WTC11 (cell line): ENCODE measurements around the gene FNDC7. TPM values are rescaled to one million over a fixed set of nuclear protein-coding genes. Genes with fewer than 3 reads are reported as not detected.

Source experiments
- ATAC-seq: fragments of 200-7000 bp; cut with Tn5 transposase; 2 replicates; pipeline ENCODE4 v1.10.0; 2021; ENCODE audit warnings: mild to moderate bottlenecking, moderate library complexity
- CTCF ChIA-PET: fragments of 300-600 bp; sonication (Branson Sonifier 250); formaldehyde crosslinking; loops from one replicate; lab custom pipeline; 2021; ENCODE audit warnings: antibody characterized with exemption; lab: Charles Lee
- POLR2A ChIA-PET: fragments of 350-600 bp; sonication (Branson Sonifier 250); formaldehyde crosslinking; loops from one replicate; lab custom pipeline; 2021; ENCODE audit warnings: antibody characterized with exemption; lab: Charles Lee
- DNase-seq: peaks from one replicate; pipeline ENCODE4 v3.0.0; 2021; ENCODE audit warnings: low spot score
- H3K27ac Mint-ChIP-seq: 2 replicates; pipeline ENCODE4 v1.8.0; 2021; ENCODE audit warnings: mixed read lengths
- H3K27me3 Mint-ChIP-seq: 2 replicates; pipeline ENCODE4 v1.8.0; 2021; ENCODE audit warnings: low read depth, mild to moderate bottlenecking, moderate library complexity, mixed read lengths
- H3K36me3 Mint-ChIP-seq: 2 replicates; pipeline ENCODE4 v1.8.0; 2021; ENCODE audit warnings: mixed read lengths
- H3K4me1 Mint-ChIP-seq: 2 replicates; pipeline ENCODE4 v1.8.0; 2022; ENCODE audit warnings: mixed read lengths
- H3K4me3 Mint-ChIP-seq: 2 replicates; pipeline ENCODE4 v1.8.0; 2021; ENCODE audit warnings: mild to moderate bottlenecking, moderate library complexity, mixed read lengths
- H3K9me3 Mint-ChIP-seq: 2 replicates; pipeline ENCODE4 v1.8.0; 2021; ENCODE audit warnings: mixed read lengths
- AFF4 ChIP-seq: sonication (generic); formaldehyde crosslinking; IDR thresholded peaks from 2 replicates; pipeline ENCODE4 v1.8.1; 2023; ENCODE audit warnings: mild to moderate bottlenecking, missing genetic modification reagents, borderline replicate concordance
- ATF1 ChIP-seq: sonication (generic); formaldehyde crosslinking; IDR thresholded peaks from 2 replicates; pipeline ENCODE4 v1.8.1; 2023; ENCODE audit warnings: mild to moderate bottlenecking, moderate library complexity, missing genetic modification reagents
- ETV6 ChIP-seq: sonication (generic); formaldehyde crosslinking; IDR thresholded peaks from 2 replicates; pipeline ENCODE4 v1.8.1; 2022; ENCODE audit warnings: mild to moderate bottlenecking, missing genetic modification reagents
- GABPB1 ChIP-seq: sonication (generic); formaldehyde crosslinking; IDR thresholded peaks from 2 replicates; pipeline ENCODE4 v1.8.1; 2023; ENCODE audit warnings: mild to moderate bottlenecking, missing genetic modification reagents
- IRF2 ChIP-seq: sonication (generic); formaldehyde crosslinking; IDR thresholded peaks from 2 replicates; pipeline ENCODE4 v1.8.0; 2022; ENCODE audit warnings: low read depth, missing genetic modification reagents, borderline replicate concordance
- JUN ChIP-seq: sonication (generic); formaldehyde crosslinking; IDR thresholded peaks from 2 replicates; pipeline ENCODE4 v1.8.0; 2023; ENCODE audit warnings: mild to moderate bottlenecking, missing genetic modification reagents
- SMAD4 ChIP-seq: sonication (generic); formaldehyde crosslinking; IDR thresholded peaks from 2 replicates; pipeline ENCODE4 v1.8.0; 2022; ENCODE audit warnings: mild to moderate bottlenecking, missing genetic modification reagents
- TCF7 ChIP-seq: sonication (generic); formaldehyde crosslinking; IDR thresholded peaks from 2 replicates; pipeline ENCODE4 v1.8.0; 2022; ENCODE audit warnings: mild to moderate bottlenecking, low read depth, missing genetic modification reagents, moderate library complexity
- ZNF121 ChIP-seq: sonication (generic); formaldehyde crosslinking; IDR thresholded peaks from 2 replicates; pipeline ENCODE4 v1.8.0; 2023; ENCODE audit warnings: missing genetic modification reagents
- ZNF232 ChIP-seq: sonication (generic); formaldehyde crosslinking; IDR thresholded peaks from 2 replicates; pipeline ENCODE4 v1.8.0; 2022; ENCODE audit warnings: mild to moderate bottlenecking, missing genetic modification reagents
- ZNF281 ChIP-seq: sonication (generic); formaldehyde crosslinking; IDR thresholded peaks from 2 replicates; pipeline ENCODE4 v1.8.0; 2023; ENCODE audit warnings: mild to moderate bottlenecking, missing genetic modification reagents
- ZSCAN18 ChIP-seq: fragments of 250-450 bp; sonication (Bioruptor Pico); IDR thresholded peaks from 2 replicates; pipeline ENCODE4 v2.1.2; 2022; ENCODE audit warnings: mild to moderate bottlenecking, moderate library complexity
- total RNA-seq: library from RNA; stranded (reverse); gene quantifications from 3 replicates; pipeline ENCODE4 v1.2.3, GENCODE V29; 2021

The FNDC7 gene
- total RNA-seq, 1 experiment from 2014 or later = 0.28 TPM

- TF ChIP-seq ZNF281 (CRISPR knock-in tag) = no peak
Measured at GRCh38 chr1:108692724-108693655, 19.7 kb upstream of the FNDC7 start (continued).

- Mint-ChIP-seq H3K4me1 (peaks cover 20% of the 10 kb centered on the region), H3K9me3 (no peaks in the 10 kb centered on the region), H3K4me3 (0 out of 2 replicates have a peak overlapping the region, but pooled peaks have one; percentile 26), H3K27ac (peak overlapping the region; percentile 78), H3K27me3 (no peaks in the 10 kb centered on the region), H3K36me3 (peaks cover 67% of the 10 kb centered on the region)
- no peak for TF ChIP-seq JUN (CRISPR knock-in tag)
- TF ChIP-seq SMAD4 = no peak
- TF ChIP-seq ATF1 (CRISPR knock-in tag) = no peak
- no peak for DNase-seq
- ChIA-PET CTCF (interaction anchor here (0.6 kb wide), 1 partner anchor 66 kb away, joined by 3 read pairs; no protein-coding TSS in a partner anchor), POLR2A (interaction anchor here (0.6 kb wide), 1 partner anchor 135 kb away, joined by 5 read pairs; no protein-coding TSS in a partner anchor)
- no peak for ATAC-seq
Measured at GRCh38 chr1:108695535-108695934, 17.2 kb upstream of the FNDC7 start.

GRCh38 chr1:108699375-108700332 lies 13.1 kb upstream of the FNDC7 start:
- CTCF ChIA-PET = no interaction called here
- H3K9me3 Mint-ChIP-seq = no peaks in the 10 kb centered on the region
- H3K4me1 Mint-ChIP-seq = peaks cover 2% of the 10 kb centered on the region
- DNase-seq (no peak), ATAC-seq (no peak)
- POLR2A ChIA-PET = no interaction called here
- peaks cover 68% of the 10 kb centered on the region for H3K36me3 Mint-ChIP-seq
- TF ChIP-seq ZNF232 (no peak), AFF4 (no peak), ETV6 (CRISPR knock-in tag) (no peak), TCF7 (CRISPR knock-in tag) (no peak), IRF2 (CRISPR knock-in tag) (no peak), ZNF121 (CRISPR knock-in tag) (no peak), GABPB1 (CRISPR knock-in tag) (no peak), ZSCAN18 (CRISPR knock-in tag) (no peak)
- no peaks in the 10 kb centered on the region for H3K27me3 Mint-ChIP-seq
- H3K27ac Mint-ChIP-seq = peak overlapping the region; percentile 8
- H3K4me3 Mint-ChIP-seq = no peak overlapping the region
